SK-N-SH (cell line): ENCODE results near the gene GYG1. TPM values are rescaled to one million over a fixed set of nuclear protein-coding genes. Genes with fewer than 3 reads are reported as not detected.

Experiments
- CTCF ChIA-PET: fragments of 300-600, 350-600 bp; formaldehyde crosslinking; extraction: SDS; loops from one replicate; lab custom pipeline; 2021; lab: Yijun Ruan, JAX
- POLR2A ChIA-PET: fragments of 350-600 bp; sonication (Branson Sonifier 250); formaldehyde crosslinking; extraction: SDS; loops from one replicate; lab custom pipeline; 2020; ENCODE audit warnings: antibody characterized with exemption, inconsistent platforms; lab: Yijun Ruan, JAX
- DNase-seq: peaks from one replicate; pipeline ENCODE4 v3.0.0; 2012
- H2AFZ ChIP-seq: fragments of 200-600 bp; sonication (generic); 2 replicates; pipeline ENCODE4 v1.8.1; 2016; ENCODE audit warnings: antibody characterized with exemption, mild to moderate bottlenecking, low read depth
- H3F3A ChIP-seq: fragments of 200-600 bp; sonication (generic); replicated peaks from 2 replicates; pipeline ENCODE3; 2016; ENCODE audit warnings: antibody characterized with exemption, mild to moderate bottlenecking; ENCODE audit not compliant: insufficient read depth
- H3K27ac ChIP-seq, 2 experiments: fragments of 200-500 bp in 1 of 2; fragments of 200-600 bp in 1 of 2; sonication (Bioruptor generic) in 1 of 2; sonication (generic), shearing (Covaris generic) in 1 of 2; 2 replicates each; pipeline versions ENCODE4 v1.5.1 to v1.6.1; 2014 to 2016; ENCODE audit warnings: low read depth in 2 of 2, inconsistent platforms in 1 of 2, low read length in 1 of 2, mild to moderate bottlenecking in 1 of 2, mixed read lengths in 1 of 2
- H3K27me3 ChIP-seq: fragments of 200-600 bp; sonication (generic), shearing (Covaris generic); 2 replicates; pipeline ENCODE4 v1.6.1; 2016; ENCODE audit warnings: mixed run types; ENCODE audit not compliant: insufficient read depth
- H3K36me3 ChIP-seq, 2 experiments: fragments of 200-500 bp in 1 of 2; fragments of 200-600 bp in 1 of 2; sonication (Bioruptor generic) in 1 of 2; sonication (generic) in 1 of 2; replicated peaks in 1 of 2; 2 replicates each; pipeline versions ENCODE3 to v1.5.1; 2014 to 2016; ENCODE audit warnings: low read length in 1 of 2, mild to moderate bottlenecking in 1 of 2; ENCODE audit not compliant: insufficient read depth in 2 of 2, control insufficient read depth in 1 of 2
- H3K4me1 ChIP-seq, 2 experiments: fragments of 200-500 bp in 1 of 2; fragments of 200-600 bp in 1 of 2; sonication (Bioruptor generic) in 1 of 2; sonication (generic), shearing (Covaris generic) in 1 of 2; 2 replicates each; pipeline versions ENCODE4 v1.5.1 to v1.6.1; 2014 to 2016; ENCODE audit warnings: low read depth in 1 of 2, low read length in 1 of 2, mixed run types in 1 of 2; ENCODE audit not compliant: insufficient read depth in 2 of 2, control insufficient read depth in 1 of 2
- H3K4me2 ChIP-seq: fragments of 200-600 bp; sonication (generic), shearing (Covaris generic); 2 replicates; pipeline ENCODE4 v1.6.1; 2017; ENCODE audit warnings: mixed run types
- H3K4me3 ChIP-seq, 2 experiments: fragments of 200-500 bp in 1 of 2; fragments of 200-600 bp in 1 of 2; sonication (Bioruptor generic) in 1 of 2; sonication (generic), shearing (Covaris generic) in 1 of 2; 2 replicates each; pipeline versions ENCODE4 v1.5.1 to v1.8.1; 2014 to 2016; ENCODE audit warnings: low read depth in 2 of 2, inconsistent platforms in 1 of 2, low read length in 1 of 2, mild to moderate bottlenecking in 1 of 2, mixed read lengths in 1 of 2, moderate library complexity in 1 of 2
- H3K79me2 ChIP-seq: fragments of 200-600 bp; sonication (generic); 2 replicates; pipeline ENCODE4 v1.8.1; 2017; ENCODE audit warnings: mild to moderate bottlenecking; ENCODE audit not compliant: insufficient read depth
- H3K9ac ChIP-seq: fragments of 200-600 bp; sonication (generic); 2 replicates; pipeline ENCODE4 v1.6.1; 2017; ENCODE audit warnings: mixed run types
- H3K9me2 ChIP-seq: fragments of 200-600 bp; sonication (generic); 2 replicates; pipeline ENCODE4 v1.6.1; 2017; ENCODE audit warnings: mixed run types
- H3K9me3 ChIP-seq: fragments of 200-600 bp; sonication (generic); 2 replicates; pipeline ENCODE4 v1.6.1; 2017; ENCODE audit warnings: mixed run types, mild to moderate bottlenecking, moderate library complexity
- H4K20me1 ChIP-seq: fragments of 200-600 bp; sonication (generic); 2 replicates; pipeline ENCODE4 v1.6.1; 2017; ENCODE audit warnings: mild to moderate bottlenecking, mixed run types; ENCODE audit not compliant: insufficient read depth
- ELF1 ChIP-seq: IDR thresholded peaks from 2 replicates; pipeline ENCODE4 v1.4.0; 2012
- EZH2phosphoT487 ChIP-seq: fragments of 200-600 bp; sonication (generic); IDR thresholded peaks from 2 replicates; pipeline ENCODE4 v1.6.1; 2017; ENCODE audit warnings: low read depth, mixed run types, mild to moderate bottlenecking, antibody characterized with exemption, moderate library complexity, borderline replicate concordance
- FOSL2 ChIP-seq: IDR thresholded peaks from 2 replicates; pipeline ENCODE4 v1.4.0; 2012; ENCODE audit warnings: low read depth, mild to moderate bottlenecking, moderate library complexity, borderline replicate concordance
- GABPA ChIP-seq: IDR thresholded peaks from 2 replicates; pipeline ENCODE4 v1.4.0; 2012; ENCODE audit warnings: low read depth, mild to moderate bottlenecking
- GATA2 ChIP-seq: sonication (generic); formaldehyde crosslinking; IDR thresholded peaks from 2 replicates; pipeline ENCODE4 v1.5.0; 2020; ENCODE audit warnings: mild to moderate bottlenecking, missing genetic modification reagents
- MEF2A ChIP-seq: IDR thresholded peaks from 2 replicates; pipeline ENCODE4 v1.4.0; 2012; ENCODE audit warnings: low read depth, borderline replicate concordance
- MXI1 ChIP-seq: IDR thresholded peaks from 2 replicates; pipeline ENCODE4 v1.6.1; 2012; ENCODE audit warnings: mild to moderate bottlenecking, low read depth, low read length, improper control_type of control experiment
- NFIC ChIP-seq: IDR thresholded peaks from 2 replicates; pipeline ENCODE4 v1.4.0; 2012; ENCODE audit warnings: borderline replicate concordance
- POLR2AphosphoS5 ChIP-seq: IDR thresholded peaks from 2 replicates; pipeline ENCODE4 v1.6.1; 2012; ENCODE audit warnings: low read depth, low read length
- RAD21 ChIP-seq: IDR thresholded peaks from 2 replicates; pipeline ENCODE4 v1.6.1; 2012; ENCODE audit warnings: mild to moderate bottlenecking, low read length
- RCOR1 ChIP-seq: fragments of 150-350 bp; IDR thresholded peaks from 2 replicates; pipeline ENCODE4 v1.6.1; 2017; ENCODE audit warnings: antibody characterized with exemption, low read length
- RXRA ChIP-seq: IDR thresholded peaks from 2 replicates; pipeline ENCODE4 v1.4.0; 2012; ENCODE audit warnings: low read depth, mild to moderate bottlenecking, borderline replicate concordance
- TAF1 ChIP-seq: IDR thresholded peaks from 2 replicates; pipeline ENCODE4 v1.6.1; 2012; ENCODE audit warnings: low read depth, mild to moderate bottlenecking, low read length, moderate library complexity, borderline replicate concordance
- TEAD4 ChIP-seq: IDR thresholded peaks from 2 replicates; pipeline ENCODE4 v1.4.0; 2012; ENCODE audit warnings: mild to moderate bottlenecking, borderline replicate concordance; ENCODE audit not compliant: insufficient read depth
- YY1 ChIP-seq: IDR thresholded peaks from 2 replicates; pipeline ENCODE4 v1.4.0; 2012; ENCODE audit warnings: low read depth, mild to moderate bottlenecking
- WGBS: methylation state at CpG from one replicate; pipeline ENCODE4 v1.1.6; 2017; ENCODE audit warnings: low lambda C conversion rate; 5-methylcytosine and 5-hydroxymethylcytosine counted together
- polyA plus RNA-seq, 3 experiments: library from polyadenylated mRNA; depleted of rRNA; stranded (reverse); fragments of >200 nt; gene quantifications; 2 replicates each; pipeline ENCODE4 v1.2.3, GENCODE V29; 2012
- TF ChIP-seq, protein P1 (sequence below): fragments of 150-350 bp; IDR thresholded peaks from 2 replicates; pipeline ENCODE4 v1.6.1; 2017; ENCODE audit warnings: antibody characterized with exemption, low read length, low read depth, borderline replicate concordance
- TF ChIP-seq, protein P2 (sequence below): fragments of 200-600 bp; sonication (generic); IDR thresholded peaks from 2 replicates; pipeline ENCODE4 v1.6.1; 2017; ENCODE audit warnings: antibody characterized with exemption, mild to moderate bottlenecking, moderate library complexity

Gene GYG1
- polyA plus RNA-seq, 1 of the 3 experiments (the other 2 are of a cell fraction), result 16.8 TPM

DNA sequence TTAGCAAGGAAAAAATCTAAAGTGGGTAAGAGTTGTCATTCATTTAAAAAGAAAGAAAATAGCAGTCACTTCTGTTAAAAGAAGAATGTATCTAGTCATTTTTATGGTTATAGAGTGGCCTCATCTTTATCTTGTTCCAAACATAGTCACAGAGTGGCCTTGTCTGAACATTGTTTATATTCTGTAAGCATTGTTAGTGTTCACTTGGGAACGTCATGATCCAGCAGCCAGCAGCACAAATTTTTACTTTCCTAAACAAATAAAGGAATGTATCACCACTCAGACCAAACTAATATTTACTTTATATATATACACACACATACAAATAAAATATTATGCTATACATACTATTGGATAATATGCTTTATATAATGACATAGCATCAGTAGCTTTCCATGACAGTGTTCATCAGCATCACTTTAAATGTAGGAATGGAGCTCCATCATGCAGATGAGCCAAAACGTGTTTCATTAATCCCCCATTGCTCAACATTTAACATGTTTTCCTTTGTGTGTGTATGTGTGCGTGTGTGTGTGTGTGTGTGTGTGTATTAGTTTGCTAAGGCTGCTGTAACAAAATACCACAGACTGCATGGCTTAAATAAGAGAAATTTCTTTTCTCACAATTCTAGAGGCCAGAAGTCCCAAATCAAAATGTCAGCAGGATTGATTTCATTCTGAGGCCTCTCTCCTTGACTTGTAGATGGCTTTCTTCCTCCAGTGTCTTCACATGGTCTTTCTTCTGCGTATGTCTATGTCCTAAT, 39.6 kb upstream of the GYG1 start:
- H3K9ac ChIP-seq, result no peak overlapping the region
- WGBS, result 49% methylated on average over 4 of the region's 4 CpGs
- ChIA-PET CTCF (interaction anchor here (1.0 to 4.0 kb wide), 5 partner anchors 90 to 571 kb away, joined by 3 to 13 read pairs (median 8); no protein-coding TSS in a partner anchor), POLR2A (no interaction called here)
- no peaks in the 10 kb centered on the region for H3K9me3 ChIP-seq
- H3F3A ChIP-seq, result no peaks in the 10 kb centered on the region
- H3K4me1 ChIP-seq, result peaks cover 0 to 3% of the 10 kb centered on the region in 2 experiments; a peak in 1 of 4 replicates
- no peak overlapping the region for H3K27ac ChIP-seq
- H2AFZ ChIP-seq, result no peak overlapping the region
- no peaks in the 10 kb centered on the region for H3K36me3 ChIP-seq
- no peaks in the 10 kb centered on the region for H3K9me2 ChIP-seq
- DNase-seq, result no peak
- H3K4me3 ChIP-seq, result no peak overlapping the region
- TF ChIP-seq YY1, result no peak
- TF ChIP-seq POLR2AphosphoS5, result no peak
- no peak for TF ChIP-seq RAD21
- TF ChIP-seq, protein P1, sequence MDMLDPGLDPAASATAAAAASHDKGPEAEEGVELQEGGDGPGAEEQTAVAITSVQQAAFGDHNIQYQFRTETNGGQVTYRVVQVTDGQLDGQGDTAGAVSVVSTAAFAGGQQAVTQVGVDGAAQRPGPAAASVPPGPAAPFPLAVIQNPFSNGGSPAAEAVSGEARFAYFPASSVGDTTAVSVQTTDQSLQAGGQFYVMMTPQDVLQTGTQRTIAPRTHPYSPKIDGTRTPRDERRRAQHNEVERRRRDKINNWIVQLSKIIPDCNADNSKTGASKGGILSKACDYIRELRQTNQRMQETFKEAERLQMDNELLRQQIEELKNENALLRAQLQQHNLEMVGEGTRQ, result no peak
- no peak for TF ChIP-seq TAF1
- TF ChIP-seq ELF1, result no peak
- no peak for TF ChIP-seq FOSL2
- TF ChIP-seq NFIC, result no peak
- no peak for TF ChIP-seq TEAD4
- no peak for TF ChIP-seq MEF2A
- TF ChIP-seq GABPA, result no peak
- TF ChIP-seq, protein P2, sequence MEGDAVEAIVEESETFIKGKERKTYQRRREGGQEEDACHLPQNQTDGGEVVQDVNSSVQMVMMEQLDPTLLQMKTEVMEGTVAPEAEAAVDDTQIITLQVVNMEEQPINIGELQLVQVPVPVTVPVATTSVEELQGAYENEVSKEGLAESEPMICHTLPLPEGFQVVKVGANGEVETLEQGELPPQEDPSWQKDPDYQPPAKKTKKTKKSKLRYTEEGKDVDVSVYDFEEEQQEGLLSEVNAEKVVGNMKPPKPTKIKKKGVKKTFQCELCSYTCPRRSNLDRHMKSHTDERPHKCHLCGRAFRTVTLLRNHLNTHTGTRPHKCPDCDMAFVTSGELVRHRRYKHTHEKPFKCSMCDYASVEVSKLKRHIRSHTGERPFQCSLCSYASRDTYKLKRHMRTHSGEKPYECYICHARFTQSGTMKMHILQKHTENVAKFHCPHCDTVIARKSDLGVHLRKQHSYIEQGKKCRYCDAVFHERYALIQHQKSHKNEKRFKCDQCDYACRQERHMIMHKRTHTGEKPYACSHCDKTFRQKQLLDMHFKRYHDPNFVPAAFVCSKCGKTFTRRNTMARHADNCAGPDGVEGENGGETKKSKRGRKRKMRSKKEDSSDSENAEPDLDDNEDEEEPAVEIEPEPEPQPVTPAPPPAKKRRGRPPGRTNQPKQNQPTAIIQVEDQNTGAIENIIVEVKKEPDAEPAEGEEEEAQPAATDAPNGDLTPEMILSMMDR, result no peak
- no peaks in the 10 kb centered on the region for H3K79me2 ChIP-seq
- no peaks in the 10 kb centered on the region for H4K20me1 ChIP-seq
- no peaks in the 10 kb centered on the region for H3K27me3 ChIP-seq
- no peak overlapping the region for H3K4me2 ChIP-seq

DNA sequence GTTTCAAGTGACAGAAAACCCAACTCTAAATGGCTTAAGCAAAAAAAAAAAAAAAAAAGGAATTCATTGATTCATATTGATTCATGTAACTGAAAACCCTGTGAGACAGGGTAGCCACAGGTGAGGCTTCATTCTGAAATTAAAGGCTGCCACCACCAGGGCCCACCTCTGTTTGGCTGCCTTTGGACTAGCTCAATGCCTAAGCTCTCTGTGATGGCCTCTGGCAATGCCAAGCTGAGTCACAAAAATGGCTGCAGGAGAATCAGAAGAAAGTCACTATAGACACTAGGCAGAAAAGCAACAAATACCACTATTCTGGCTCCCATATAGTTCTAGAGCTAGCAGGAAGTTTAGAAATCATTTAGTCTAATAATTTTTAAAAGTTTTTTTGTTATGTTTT, 38.2 kb upstream of the GYG1 start:
- POLR2A ChIA-PET, result no interaction called here
- no peak overlapping the region for H3K4me2 ChIP-seq
- H3K36me3 ChIP-seq, result no peaks in the 10 kb centered on the region
- no peaks in the 10 kb centered on the region for H3F3A ChIP-seq
- no peak overlapping the region for H2AFZ ChIP-seq
- no peaks in the 10 kb centered on the region for H4K20me1 ChIP-seq
- no peaks in the 10 kb centered on the region for H3K9me2 ChIP-seq
- H3K4me3 ChIP-seq, result no peak overlapping the region
- no peak overlapping the region for H3K27ac ChIP-seq
- no peaks in the 10 kb centered on the region for H3K9me3 ChIP-seq
- peaks cover 0 to 3% of the 10 kb centered on the region in 2 experiments; a peak in 1 of 4 replicates for H3K4me1 ChIP-seq
- no peak overlapping the region for H3K9ac ChIP-seq
- DNase-seq, result no peak
- no peak for TF ChIP-seq MXI1
- TF ChIP-seq RXRA, result no peak
- no peak for TF ChIP-seq YY1
- TF ChIP-seq, protein P1, result no peak
- no peak for TF ChIP-seq TEAD4
- TF ChIP-seq GATA2 (CRISPR knock-in tag), result no peak
- TF ChIP-seq, protein P2, result no peak
- no peak for TF ChIP-seq ELF1
- no peak for TF ChIP-seq POLR2AphosphoS5
- no peak for TF ChIP-seq RCOR1
- no peak for TF ChIP-seq EZH2phosphoT487
- H3K27me3 ChIP-seq, result no peaks in the 10 kb centered on the region
- CTCF ChIA-PET, result interaction anchor here (1.1 to 8.5 kb wide), 7 partner anchors 9 to 573 kb away, joined by 3 to 75 read pairs (median 8); no protein-coding TSS in a partner anchor
- no peaks in the 10 kb centered on the region for H3K79me2 ChIP-seq
